Measurements from ENCODE around the gene ZDHHC21.

Gene ZDHHC21, protein sequence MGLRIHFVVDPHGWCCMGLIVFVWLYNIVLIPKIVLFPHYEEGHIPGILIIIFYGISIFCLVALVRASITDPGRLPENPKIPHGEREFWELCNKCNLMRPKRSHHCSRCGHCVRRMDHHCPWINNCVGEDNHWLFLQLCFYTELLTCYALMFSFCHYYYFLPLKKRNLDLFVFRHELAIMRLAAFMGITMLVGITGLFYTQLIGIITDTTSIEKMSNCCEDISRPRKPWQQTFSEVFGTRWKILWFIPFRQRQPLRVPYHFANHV

DNA sequence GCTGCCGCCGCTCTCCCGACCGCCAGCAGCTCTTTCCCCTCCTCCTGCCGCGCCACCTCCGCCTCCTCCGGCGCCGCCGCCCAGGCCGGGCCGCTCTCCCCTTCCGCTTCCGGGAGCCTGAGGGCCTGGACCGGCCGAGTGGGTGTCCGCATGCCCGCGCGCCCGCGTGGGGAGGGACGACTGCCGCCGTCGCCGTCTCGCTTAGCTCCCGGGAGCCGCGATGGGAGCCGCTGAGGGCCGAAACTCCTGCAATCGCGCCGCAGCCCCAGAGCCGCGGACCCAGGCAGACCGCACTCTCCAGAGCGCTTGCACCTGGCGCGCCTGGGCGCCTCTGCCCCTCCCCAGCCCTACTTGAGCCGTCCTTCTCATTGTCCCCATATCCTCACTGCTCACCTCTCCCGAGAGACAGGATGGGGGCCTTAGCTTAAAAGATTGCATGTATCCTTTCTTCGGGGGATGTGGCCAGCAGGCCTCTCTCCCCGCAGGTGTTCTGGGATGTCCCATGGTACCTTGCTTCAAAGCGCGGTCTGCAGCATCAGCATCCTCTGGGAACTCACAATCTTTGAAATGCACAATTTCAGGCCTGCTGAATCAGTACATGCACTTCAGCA, at the start of gene ZDHHC21:
TSS of gene ZDHHC21 (minus strand) at position 182 of the 611 bp plus-strand sequence. CDS start 19,092 bp downstream, outside the sequence.
- FAIRE-seq, result peak; percentile 86
- DNase-seq (ENCODE audit: insufficient read length, low spot score), result peak; percentile 49

DNA sequence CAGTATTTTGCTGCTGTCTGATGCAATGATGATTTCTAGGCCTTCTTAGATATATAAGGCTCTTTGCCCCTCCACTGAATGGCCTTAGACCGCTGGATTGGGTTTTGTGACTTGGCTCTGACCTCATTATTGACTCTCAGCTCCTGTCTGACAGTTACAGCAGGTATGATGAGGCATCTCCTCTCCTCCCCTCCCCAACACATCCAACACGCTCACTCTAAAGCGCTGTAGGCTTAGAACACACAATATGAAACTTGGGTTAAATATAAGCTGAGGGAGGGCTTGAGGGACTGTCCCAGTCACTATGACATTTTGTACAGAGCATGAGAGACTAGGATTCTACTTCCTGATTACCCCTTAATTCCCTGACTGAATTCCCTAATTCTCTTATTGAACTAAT, 48.1 kb upstream of the ZDHHC21 start:
- FAIRE-seq, result peak; percentile 73

DNA sequence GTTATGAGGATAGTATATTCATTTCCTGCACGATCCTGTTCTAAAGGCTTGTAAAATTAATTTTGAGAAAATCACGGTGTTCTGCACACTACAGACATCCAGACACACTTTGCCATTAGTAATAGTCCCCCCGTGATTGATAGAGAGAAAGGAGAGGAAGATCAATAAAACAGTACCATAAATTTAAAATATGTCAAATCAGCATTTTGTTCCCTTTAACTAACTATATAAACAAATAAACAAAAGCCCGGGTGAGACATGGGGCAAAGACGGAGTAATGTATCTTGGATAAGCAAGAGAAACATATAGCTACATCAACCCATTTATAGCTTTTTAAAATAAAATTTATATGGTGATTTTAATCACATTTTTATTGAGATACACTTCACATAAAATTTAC, 39.9 kb upstream of the ZDHHC21 start:
- FAIRE-seq (no peak), DNase-seq (ENCODE audit: insufficient read length, low spot score) (no peak)

More for the DNA sequence above, 48.1 kb upstream of the ZDHHC21 start:
- no peak for DNase-seq (ENCODE audit: insufficient read length, low spot score)

DNA sequence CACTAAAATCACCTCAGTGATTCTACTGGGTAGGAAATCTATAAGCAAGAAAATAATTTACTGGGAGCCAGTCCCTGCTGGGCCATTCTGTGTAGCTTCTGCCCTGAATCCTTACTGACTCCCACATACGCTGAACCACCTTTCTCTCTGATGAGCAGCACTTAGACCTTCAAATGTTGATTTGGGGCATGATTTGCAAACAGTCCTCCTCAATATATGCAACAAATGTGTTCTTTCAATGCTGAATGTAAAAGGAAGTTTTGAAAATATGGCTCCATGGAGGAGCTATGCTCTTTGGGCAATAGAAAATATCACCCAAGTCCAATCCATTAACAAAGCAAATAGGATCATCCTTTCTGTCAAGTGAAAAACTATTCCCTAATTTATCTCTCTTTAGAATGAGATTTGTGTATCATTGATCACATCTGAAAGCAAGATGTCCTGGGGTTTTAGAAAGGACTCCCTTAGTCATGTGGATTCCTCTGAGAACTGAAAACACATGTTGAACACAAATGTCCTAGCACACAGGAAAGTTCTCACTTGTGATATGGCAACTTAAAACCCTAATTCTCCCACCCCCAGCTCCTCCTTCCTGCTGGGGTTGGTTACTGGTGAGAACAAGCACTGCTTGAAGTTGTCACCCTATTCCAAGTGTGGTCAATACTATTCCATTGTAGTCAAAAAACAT, 38.2 kb upstream of the ZDHHC21 start:
- DNase-seq (ENCODE audit: insufficient read length, low spot score) (no peak), FAIRE-seq (no peak)

DNA sequence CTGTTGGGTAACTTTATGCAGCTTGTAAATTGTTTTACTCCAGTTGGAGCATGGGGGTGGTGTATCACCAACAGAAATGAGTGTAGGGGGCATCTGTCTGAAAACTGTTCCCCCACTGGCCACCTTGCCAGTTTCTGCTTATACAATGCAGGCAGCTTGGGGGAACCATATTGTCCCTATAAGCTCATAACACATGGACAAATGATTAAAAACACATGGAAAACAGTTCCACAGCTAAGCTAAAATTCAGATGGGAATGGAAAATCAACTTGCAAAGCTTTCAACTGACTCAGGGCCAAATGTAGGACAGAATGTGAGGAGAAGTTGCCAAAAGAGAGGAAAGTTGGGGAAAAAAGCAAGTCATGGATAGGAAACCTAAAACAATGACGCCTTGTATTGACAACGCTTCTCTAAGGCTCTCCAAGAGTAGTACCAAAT, 37.2 kb upstream of the ZDHHC21 start:
- FAIRE-seq (no peak), DNase-seq (ENCODE audit: insufficient read length, low spot score) (no peak)

DNA sequence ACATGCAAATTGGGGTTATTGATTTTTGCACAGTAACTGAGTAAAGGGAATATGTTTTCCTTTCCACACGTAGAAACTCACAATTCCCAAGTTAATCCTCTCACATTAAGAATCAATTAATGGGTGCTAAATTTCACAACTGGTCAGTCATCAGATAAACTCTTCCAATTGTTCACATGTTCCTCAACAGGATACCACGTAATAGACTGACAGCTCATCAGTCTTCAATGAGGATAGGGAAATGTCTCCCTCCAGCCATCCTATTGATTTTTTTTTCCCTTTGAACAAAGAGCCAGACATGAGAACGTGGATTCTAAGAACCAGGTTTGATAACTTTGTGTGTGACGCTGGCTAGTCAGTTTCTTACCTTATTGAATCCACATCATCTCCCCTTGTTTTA, 30.1 kb upstream of the ZDHHC21 start:
- no peak for FAIRE-seq

DNA sequence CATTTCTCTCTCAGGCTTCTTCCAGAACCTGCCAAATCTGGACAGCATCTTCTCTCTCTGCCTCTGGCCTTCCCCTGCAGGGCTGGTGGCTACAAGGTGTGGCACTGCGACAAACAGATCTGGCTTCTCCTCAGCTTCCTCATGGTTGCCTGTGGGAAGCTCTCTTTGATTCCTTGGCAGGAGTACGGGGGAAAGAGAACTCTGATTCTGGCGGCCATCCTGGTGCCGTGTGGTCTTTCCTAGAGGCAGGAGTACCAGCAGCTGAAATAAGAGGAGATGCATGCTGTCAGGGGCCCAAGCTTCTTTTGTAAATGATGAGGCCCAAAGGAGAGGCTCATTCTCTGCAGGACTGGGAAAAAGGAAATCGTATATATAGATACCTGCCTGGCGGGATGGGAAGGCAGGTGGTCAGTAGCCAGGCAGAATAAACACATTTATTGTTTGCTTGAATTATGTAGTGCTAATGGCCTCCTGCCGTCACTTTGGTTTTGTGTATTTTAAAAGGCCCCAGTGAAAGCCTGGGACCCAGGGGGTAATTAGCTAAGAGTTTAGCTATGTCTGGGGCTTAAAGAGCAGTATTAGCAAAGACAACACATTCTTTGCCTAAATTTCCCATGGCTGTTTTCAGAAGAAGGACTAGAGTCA, 29.3 kb upstream of the ZDHHC21 start, which contains the start of gene CER1:
TSS of gene CER1 (minus strand) at position 343 of the 645 bp plus-strand sequence. CDS start at position 282, 61 bp downstream.
- DNase-seq (ENCODE audit: insufficient read length, low spot score), result no peak
- FAIRE-seq, result no peak

More for the DNA sequence above, 30.1 kb upstream of the ZDHHC21 start:
- DNase-seq (ENCODE audit: insufficient read length, low spot score), result no peak

DNA sequence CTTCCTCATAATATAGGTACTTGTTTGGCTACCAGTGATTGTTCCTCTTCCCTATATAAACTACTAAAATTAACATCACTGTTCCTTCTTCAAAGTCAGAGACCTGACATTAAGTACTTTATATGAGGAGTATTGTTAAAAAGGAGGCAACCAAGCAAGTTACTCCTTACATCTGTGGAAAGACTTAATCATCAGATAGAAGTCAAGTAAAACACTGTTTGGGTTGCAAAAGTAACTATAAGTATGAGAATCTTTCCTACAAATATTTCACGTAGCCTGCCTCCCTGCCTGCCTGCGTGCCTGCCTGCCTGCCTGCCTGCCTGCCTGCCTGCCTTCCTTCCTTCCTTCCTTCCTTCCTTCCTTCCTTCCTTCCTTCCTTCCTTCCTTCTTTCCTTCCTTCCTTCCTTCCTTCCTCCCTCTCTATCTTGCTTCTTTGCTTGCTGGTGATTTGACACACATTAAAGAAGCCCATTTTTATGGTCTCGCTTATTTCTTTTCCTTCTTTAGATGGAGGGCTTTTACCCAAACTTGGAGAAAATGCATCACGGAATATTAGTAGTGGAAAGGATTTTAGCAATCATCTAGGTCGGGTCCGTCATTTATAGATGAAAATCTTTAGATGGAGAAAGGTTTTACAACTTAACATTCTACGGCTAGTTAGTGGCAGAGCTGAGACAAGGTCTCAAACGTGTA, 26.1 kb upstream of the ZDHHC21 start:
- FAIRE-seq (no peak), DNase-seq (ENCODE audit: insufficient read length, low spot score) (no peak)

DNA sequence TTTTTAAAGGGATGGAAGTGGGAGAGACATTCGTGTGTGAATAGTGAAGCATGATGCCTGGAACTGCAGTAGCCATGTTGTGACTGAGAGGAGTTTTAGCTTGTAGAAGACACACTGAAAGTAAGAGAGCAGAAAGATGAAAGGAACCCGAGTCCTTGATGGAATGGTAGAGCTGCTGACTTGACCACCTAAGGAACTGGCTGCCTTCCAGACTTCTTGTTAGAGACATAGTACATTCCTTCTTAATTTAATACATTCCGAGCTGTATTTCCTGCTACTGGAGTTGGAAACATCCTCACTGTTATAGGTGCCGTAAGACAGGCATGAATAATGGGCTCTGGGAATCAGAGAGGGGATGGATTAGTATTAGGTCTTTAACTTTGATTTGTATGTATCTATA, 21.9 kb upstream of the ZDHHC21 start:
- FAIRE-seq (no peak), DNase-seq (ENCODE audit: insufficient read length, low spot score) (no peak)

DNA sequence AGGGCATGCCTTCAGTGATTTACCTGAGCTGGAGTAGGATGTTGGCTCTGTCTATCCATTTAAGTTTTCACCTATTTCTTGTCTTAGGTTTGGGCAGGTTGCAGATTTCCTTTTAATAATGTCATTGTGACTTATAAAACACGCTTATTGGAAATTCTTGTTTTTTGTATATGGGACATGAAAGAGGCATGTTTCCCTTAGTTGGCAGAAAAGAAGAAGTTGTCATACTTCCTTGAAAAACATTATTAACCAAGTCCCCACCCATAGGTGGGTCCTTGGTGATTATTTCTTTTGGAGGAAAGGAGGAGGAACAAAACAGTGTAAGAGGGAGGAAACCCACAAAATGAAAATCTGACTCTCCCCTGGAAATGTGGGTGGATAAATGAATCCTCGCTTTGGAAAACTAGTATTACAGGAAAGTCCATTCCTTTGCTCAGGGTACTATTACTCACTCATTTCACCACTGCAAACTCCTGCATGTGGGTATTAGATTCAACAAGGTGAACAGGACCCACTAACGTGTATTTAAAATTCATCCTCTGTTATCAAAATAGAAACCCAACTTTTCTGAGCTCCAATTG, 20.0 kb upstream of the ZDHHC21 start:
- FAIRE-seq (no peak), DNase-seq (ENCODE audit: insufficient read length, low spot score) (no peak)

DNA sequence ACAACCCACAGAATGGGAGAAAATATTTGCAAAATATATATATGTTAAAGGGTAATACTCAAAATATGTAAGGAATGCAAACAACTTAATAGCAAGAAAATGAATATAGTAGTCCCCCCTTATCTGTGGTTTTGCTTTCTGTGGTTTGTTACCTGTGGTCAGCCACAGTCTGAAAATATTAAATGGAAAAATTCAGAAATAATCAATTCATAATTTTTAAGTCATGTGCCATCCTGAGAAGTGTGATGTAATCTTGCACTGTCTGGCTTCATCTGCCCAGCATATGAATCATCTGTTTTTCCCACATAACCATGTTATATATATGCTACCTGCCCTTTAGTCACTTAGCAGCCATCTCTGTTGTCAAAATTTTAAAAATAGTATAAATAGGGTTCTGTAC, 17.6 kb upstream of the ZDHHC21 start:
- no peak for DNase-seq (ENCODE audit: insufficient read length, low spot score)
- no peak for FAIRE-seq

DNA sequence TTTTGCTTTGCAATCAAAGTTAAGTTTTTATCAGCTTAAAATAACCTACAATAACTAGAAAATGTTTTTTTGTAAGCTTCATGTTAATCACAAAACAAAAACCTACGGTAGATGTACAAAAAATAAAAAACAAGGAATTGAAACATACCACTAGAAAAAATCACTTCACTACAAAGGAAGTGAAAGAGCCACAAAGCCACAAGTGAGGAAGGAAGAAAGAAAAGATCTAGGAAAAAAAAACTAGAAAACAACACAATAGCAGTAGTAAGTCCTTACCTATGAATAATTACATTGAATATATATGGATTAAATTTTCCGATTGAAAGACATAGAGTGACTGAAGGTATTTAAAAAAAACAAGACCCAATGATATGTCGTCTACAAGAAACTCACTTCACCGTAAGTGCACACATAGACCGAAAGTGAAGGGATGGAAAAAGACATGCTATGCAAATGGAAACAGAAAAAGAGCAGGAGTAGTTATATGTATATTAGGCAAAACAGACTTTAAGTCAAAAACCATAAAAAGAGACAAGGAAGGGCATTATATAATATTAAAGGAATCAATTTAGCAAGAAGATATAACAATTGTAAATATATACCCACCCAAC, 13.4 kb upstream of the ZDHHC21 start:
- DNase-seq (ENCODE audit: insufficient read length, low spot score) (no peak), FAIRE-seq (no peak)

DNA sequence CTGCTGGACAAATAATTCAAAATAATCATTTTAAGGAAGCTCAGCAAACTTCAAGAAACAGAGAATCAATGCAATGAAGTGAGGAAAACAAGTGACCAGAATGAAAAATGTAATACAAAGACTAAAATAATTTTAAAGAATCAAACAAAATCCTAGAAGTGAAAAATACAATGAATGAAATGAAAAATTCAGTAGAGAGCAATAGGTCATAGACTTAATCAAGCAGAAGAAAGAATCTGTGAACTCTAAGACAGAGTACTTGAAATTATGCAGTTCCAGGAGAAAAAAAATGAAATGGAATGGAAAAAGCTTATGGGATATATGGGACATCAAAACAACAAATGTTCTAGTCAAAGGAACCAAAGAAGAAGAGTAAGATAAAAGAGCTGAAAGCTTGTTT, 11.8 kb upstream of the ZDHHC21 start:
- no peak for DNase-seq (ENCODE audit: insufficient read length, low spot score)
- no peak for FAIRE-seq

DNA sequence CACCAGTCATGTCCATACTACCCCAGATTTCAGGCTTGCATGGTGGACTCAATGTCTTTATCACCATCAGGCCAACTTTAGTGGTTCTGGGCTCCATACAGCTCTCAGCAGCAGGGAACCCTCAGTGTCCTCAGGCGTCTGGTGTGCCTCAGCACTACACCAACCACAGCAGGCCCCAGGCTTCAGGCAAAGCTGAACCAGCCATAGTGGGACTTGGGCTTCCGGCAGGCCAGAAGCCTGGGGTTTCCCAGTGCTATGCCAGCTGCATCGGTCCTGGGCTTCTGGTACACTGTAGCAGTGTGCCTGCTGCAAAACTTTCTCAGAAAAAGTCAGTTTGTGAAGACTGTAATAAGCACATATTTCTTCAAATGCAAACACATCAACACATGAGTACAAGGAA, 11.0 kb upstream of the ZDHHC21 start:
- no peak for FAIRE-seq
- DNase-seq (ENCODE audit: insufficient read length, low spot score), result no peak

DNA sequence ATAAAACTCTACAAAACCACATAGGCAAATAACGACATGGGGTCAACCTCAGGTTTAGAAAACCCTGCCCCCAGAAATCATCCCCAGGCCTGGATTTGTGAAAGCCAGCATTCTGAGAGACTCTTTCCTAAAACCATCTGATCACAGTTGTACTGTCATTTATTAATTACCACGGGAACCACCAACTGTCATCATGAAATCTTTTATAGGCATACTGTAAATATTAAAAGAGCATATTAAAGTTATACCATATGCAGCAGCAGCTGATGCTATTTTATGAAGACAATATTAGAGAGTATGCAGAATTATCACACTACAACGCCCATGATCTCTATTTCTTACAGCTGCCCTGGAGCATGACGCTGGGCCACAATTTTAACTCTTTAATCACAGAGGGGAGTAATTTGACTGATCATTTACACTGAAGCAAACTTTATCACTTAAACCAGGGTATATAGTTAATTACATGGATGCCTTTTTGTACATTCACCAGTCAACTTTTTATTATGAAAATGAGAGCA, 9.0 kb upstream of the ZDHHC21 start:
- DNase-seq (ENCODE audit: insufficient read length, low spot score) (no peak), FAIRE-seq (no peak)

DNA sequence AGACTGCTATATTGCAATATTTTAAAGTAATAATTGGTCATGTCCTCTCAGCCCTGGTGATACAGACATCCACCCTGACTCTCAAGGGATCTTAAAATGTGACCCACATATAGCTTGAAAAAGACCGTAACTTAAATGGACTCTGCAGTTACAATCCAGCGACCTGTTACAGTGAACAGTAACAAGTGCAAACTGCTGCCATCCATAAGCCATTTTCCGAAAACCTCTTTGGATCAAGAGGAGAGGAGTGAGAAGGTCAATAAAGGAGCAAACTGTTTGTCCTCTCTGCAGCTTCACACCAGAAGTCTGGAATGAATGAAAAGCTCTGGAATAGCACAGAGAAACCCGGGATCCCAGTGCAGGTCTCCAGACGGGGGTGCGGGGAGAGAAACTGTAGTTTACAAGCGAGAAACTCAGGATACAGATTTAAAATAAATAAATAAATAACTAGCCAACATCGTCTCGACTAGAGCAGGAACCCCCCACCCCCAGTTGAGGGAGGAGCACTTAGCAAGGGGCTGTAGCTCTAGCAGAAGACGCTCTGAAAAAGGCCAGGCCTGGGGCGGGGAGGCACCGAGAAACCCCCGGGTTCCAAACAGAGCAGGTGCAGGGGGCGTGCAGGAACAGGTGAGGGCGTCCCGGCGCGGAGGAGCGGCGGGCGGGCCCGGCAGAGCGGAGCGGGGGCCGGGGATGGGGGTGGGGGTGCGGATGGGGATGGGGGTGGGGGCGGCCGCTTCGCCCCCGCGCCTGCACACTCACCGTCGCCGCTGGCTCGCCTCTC, 572 bp downstream of the ZDHHC21 start:
- peak; percentile 95 for FAIRE-seq
- DNase-seq (ENCODE audit: insufficient read length, low spot score), result peak; percentile 15

DNA sequence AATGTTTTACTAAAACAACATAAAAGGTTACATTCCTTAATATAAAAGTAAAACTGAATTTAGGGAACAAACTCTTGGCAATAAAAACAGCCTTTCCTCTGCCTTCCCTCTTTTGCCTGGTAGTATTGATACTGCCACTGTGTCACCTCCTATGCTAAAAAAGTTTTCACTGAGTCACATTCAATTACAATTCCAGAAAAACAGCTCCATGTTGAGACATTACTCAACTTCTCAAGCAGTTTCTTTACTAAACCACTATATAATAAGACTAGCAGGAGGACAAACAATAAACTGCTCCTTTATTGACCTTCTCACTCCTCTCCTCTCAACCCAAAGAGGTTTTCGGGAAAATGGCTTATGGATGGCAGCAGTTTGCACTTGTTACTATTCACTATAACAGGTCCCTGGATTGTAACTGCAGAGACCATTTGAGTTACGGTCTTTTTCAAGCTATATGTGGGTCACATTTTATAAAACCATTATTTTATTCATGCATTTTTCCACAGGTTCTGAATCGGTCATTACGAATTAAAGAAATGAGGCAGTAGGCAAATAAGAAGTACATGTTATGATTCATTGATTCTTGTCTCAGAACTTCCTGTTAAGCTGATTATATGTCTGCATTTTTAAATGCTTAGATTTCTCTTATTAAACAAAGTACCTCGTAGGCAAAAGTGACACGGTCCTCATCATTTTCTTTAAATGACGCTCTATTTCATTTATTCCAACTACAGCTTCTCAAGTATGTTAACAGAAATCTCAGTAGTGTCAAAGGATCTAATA, 2.1 kb downstream of the ZDHHC21 start:
- peak; percentile 66 for FAIRE-seq

DNA sequence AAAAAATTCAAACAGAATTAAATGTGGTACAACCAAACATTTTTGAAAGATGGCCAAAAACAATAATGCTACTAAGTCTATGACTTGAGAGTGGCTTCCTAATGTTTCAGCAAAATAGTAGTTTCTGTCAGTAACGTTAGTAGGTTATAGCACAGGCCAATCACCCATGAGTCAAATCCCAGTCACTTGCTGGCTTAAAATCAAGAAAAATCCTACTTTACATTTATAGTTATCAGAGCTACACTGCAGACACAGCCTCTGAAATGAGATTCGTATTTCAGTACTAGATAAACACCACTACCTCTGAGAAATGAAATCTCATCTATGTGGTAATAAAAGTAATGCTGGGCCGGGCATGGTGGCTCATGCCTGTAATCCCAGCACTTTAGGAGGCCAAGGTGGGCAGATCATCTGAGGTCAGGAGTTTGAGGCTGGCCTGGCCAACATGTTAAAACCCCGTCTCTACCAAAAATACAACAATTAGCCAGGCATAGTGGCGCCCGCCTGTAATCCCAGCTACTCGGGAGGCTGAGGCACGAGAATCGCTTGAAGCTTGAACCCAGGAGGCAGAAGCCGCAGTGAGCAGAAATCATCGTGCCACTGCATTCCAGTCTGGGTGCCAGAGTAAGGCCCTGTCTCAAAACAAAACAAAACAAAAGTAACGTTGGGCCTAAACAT, 6.1 kb downstream of the ZDHHC21 start:
- no peak for FAIRE-seq
- no peak for DNase-seq (ENCODE audit: insufficient read length, low spot score)

More for the DNA sequence above, 2.1 kb downstream of the ZDHHC21 start:
- DNase-seq (ENCODE audit: insufficient read length, low spot score), result no peak

Data from GM19239 (cell line).